NCI-H510A treated with DMSO at 0.1 percent for 48 hours (cell line): ENCODE measurements around the gene GLIS1.

ENCODE experiments used
- DNase-seq: peaks from one replicate; lab custom pipeline; 2025; lab: John Stamatoyannopoulos, UW

Gene GLIS1

GRCh38 chr1:53735681-53736080 lies 3.3 kb downstream of the GLIS1 start:
- DNase-seq, result no peak

DNA sequence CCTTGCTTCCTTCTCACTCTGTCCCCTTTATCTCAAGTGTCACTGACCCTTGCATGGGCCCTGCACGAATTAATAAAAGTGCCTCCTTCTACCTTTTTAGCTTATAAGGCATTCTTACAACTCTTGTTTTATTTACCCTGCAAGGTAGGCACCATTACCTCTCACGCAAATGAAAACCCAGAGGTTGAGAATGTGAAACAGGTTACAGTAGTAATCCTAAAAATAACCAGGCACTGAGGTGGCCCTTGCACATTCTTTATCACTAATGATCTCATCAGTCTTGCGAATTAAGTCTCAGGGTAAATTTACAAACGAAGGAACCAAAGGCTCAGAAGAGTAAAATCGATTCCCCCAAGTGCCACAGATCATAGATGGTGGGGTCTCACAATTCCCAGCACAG lies 3.7 kb downstream of the GLIS1 start:
- no peak for DNase-seq

DNA sequence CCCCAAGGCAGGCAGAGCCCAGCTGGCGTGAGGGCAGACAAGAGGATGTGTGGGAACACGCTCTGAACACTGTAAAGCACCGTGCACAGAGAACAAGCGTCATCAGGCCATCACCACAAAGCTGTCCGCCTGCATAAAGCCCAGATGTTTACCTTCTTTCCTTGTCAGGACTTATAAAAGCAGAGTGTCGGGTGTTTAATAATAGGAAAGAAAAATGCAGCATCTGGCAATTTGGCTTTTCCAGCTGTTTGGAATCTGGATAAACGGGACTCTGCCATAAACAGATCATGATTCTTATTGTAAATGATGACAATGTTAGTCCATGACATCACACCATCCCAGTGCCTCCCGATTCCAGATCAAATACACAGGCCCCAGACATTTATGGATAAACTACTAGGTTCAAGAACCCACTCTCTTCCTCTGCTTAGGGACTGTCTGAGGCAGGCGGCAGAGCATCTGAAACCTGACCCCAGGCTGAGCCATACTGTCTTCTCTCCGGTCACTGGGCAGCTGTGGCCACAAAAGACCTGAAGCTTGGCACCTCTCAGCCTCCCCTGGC lies 4.2 kb downstream of the GLIS1 start:
- DNase-seq, result peak; percentile 15

GRCh38 chr1:53733975-53734649 lies 4.9 kb downstream of the GLIS1 start:
- no peak for DNase-seq

DNA sequence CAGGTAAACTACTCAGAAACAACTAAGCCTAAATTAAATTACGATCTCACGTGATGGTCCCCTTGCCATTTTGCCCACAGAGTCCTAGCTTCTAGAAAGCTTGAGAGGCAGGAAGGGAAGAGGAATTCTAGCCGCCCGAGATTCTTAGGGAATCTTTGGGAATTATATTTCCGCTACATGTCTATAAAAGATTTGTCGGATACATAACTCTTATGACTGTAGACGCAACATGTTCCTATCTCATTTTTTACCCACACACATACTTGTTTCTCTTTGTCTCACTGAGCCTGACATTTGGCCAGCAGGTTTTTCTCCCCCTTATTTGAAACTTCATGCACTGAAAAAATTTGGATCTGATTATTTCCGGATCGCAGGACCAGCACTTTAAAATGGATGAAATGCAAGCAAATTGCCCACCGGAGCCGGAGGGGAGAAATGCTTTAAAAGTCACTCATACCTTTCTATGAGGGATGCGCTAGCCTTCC lies 5.5 kb downstream of the GLIS1 start:
- DNase-seq, result no peak

- DNase-seq, result no peak
Measured at GRCh38 chr1:53732912-53733317, 6.0 kb downstream of the GLIS1 start.

GRCh38 chr1:53732409-53732808 lies 6.6 kb downstream of the GLIS1 start:
- DNase-seq, result no peak

DNA sequence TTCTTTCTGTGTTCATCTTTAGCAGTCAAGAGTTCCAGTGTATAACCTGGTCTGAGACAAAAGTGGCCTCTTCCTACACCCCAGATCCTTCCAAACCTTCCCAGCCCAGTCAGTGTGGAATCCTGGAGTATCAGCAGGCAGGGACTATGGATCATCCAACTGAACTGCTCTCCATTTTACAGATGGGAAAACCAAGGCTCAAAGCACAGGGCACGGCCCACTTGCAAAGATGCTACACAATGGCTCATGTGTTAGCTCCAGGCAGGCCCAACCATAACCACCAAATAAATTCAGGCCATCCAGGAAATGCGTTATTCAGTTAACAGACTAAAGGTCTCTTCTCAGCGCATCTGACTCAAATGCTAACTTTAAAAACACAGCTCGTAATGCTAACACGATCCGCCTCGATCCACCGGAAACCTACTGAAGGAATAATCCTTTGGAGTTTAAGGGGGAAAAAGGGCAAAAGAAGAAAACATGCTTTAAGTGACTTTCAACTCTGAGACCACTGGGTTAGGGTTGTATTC lies 7.1 kb downstream of the GLIS1 start:
- DNase-seq, result no peak

DNA sequence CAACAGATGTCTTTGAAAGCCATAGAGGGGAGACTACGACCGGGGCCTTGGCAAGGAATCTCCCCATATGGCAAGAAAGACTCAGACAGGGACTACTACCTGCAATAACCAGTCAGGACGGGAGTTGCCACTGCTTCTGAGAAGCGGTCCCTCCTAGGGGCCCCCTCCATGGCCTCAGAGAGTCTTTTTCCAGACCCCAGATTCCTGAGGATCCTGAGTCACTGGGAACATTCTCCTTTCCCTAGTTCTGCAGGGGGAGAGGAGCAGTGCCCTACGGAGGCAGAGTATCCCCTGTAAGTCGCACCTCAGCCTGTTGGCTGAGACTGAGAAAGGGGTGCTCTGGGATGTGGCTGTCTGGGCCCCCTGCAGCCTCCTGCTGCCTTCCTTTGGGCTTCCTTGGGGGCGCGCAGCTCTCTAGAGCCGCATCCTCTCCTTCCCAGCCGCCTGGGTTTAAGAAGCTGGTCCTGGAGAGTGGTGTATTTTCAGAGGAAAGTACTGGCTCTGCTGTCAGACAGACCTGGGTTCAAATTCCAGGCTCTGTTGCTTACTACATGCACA lies 7.8 kb downstream of the GLIS1 start:
- DNase-seq, result no peak

DNA sequence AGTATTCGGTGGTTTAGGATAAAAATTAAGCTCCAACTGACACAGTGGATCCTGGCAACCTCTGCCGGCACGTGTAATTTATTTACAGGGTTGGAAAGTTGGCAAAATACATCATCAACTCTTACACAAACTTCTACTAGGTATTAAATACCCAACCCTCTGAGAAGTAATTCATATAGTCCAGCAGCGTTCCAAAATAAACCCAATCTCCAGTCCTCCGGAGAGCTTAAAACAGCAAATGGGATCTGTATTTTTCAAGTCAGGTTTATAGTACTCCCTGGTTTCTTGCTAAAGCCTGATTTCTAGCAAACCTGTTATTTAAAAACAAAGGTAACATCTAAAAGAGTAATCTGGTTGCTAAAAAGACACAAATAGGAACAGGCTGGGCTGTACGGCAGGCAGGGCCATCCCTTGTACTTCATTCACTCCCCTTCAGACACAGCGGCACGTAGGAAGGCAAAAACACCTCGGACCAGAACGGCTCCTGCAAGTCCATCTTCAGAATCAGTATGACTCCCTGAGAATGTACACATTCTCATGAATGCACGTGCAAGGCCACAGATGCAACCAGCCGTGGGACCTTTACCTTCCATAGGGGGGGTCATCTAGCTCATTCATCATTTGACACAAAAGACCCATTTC lies 8.6 kb downstream of the GLIS1 start:
- no peak for DNase-seq

DNA sequence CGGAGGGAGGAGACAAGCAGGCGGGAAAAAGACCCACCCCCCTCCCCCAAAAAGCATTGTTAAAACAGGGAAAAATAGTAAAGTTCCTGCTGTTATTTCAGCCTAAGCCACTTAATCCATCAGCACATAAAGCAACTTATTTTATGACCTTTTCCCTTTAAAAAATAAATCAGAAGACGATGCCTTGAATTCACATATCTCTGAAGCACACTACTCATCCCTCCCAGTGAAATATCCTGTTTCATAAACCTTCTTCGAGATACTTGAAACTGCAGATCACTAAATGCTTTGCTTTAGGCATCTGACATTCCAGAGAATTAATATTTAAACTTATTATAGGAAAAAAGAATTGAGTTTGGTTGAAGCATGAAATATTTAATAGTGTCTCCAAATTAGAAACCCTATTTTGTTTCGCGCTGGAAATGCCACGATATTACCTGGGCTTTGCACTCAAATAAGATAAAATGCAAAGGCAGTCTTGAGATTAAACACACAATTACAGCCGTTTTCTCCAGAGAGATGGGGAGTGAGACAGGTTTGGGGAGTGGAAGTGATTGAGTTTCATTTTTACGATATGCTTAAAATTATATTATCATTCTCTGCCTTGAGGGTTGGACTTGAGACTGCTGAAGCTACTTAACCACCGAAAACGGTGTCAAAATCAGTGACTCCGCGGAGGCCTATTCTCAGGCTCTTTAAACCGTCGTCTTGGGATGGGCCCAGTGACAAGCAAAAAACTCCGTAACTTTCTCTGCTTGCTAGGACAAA lies 9.3 kb downstream of the GLIS1 start:
- no peak for DNase-seq

DNA sequence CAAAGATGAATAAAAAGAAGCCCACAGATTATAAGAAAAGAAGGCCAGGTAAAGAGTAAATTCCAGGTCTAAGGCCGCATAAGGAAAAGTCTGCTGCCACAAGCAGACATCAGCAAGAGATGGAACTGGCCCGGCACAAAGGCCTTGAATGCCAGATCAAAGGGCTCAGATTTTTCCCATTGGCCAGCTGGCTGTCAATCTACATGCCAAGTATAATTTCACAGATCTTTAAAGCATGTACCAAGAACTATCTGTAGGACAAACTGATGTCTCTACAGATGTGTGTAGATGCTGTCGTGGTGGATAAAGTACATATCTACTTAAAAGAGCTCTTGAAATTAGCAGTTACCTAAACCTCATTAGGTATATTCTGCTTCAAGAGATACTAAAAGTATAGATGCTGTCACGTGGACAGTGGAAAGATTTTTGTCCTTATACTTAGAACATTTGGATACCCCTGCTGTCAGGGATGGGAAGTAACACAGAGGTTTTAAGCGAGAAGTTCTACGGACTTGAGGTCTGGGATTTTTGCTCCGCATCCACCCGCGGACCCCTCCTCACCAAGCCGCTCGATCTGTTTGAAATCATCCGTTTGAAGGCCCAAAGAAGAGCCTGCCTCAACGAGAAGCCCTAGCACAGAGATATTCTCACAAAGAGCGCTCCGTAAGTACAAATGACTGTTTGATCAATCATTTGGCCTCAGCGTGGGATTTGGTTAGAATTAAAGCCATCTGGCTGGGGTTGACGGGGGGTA lies 10.1 kb downstream of the GLIS1 start:
- no peak for DNase-seq

GRCh38 chr1:53728196-53728595 lies 10.8 kb downstream of the GLIS1 start:
- DNase-seq, result no peak

DNA sequence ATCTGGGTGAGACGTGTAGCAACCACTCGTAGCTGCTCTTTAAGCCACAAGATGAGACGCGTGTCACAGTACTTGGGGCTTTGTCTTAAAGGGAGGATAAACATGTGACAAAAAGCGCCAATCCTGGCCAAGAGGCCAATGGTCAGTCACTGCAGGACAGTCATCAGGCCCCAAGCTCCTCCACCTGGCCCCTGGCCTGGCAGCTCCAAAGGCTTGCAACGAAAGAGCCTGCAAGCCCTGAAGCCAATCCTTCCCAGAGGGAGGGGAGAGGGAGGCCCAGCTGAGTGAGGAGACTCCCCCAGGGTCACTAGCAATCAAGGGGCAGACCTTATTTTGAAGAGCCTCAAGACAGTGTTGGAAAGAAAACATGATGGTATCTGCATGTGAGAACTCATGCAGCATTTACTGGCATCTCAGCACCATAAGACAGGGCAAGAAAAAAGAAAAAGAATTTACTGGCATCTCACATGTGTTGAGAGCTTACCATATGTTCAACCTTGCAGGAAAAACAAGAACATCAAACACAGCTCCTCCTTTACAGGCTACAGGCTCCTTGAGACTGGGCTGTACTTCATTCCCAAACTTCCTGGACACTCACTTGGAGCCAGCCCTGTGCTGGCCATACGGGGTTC lies 11.4 kb downstream of the GLIS1 start:
- DNase-seq, result no peak

- no peak for DNase-seq
Measured at GRCh38 chr1:53726009-53726600, 12.9 kb downstream of the GLIS1 start.

GRCh38 chr1:53725238-53725689 lies 13.7 kb downstream of the GLIS1 start:
- no peak for DNase-seq

DNA sequence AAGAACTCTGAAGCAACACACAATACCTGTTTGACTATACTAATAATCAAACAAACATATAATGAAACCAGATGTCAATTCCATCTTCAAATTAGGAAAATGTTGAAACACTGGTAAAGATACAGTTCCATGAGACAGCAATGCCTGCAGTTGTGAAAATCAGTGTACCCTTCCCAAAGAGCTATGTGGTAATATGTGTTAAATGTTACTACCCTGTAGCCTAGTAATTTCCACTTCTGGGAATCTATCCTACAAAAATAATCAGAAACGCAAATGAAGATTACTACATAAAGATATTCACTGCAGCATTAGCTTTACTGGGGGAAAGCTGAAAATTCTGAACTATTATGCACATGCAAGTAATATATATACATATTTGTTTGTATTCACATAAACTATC lies 16.9 kb downstream of the GLIS1 start:
- no peak for DNase-seq

- no peak for DNase-seq
Measured at GRCh38 chr1:53721088-53721487, 17.9 kb downstream of the GLIS1 start.

DNA sequence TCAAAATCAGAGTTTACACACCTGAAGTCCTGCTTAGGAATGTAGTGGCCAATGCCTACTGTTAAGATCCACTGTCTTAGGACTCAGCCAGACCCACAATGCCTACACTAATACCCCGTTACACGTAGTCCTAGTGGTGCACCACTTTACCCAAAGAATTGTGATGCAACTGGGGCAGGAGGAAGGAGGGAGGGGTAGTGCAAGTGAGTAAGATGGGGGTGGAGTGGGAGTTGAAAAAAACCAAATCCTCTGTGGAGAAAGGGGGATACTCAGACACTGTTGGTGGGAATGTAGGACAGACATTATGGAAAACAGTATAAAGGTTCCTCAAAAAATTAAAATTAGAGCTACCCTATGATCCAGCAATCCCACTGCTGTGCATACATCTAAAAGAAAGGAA lies 19.5 kb downstream of the GLIS1 start:
- DNase-seq, result no peak

DNA sequence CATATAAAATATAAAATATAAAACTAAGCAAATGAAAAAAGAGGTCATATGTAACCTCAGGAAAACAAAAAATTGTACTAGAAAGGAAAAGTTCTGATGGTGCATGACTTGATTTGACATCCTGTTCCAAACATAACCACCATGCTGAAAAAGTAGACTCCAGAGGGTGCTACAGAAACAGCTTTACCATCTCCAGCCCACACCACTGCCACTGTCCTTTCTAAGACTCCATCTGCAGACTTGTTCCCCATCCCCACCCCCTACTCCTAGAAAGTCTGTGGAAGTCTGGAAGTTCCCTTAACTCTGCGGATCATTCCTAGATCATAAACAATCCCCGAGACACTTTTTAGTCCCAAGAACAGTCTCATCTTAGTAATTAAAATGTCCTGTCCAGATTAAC lies 20.5 kb downstream of the GLIS1 start:
- no peak for DNase-seq
